Central memory CD8-positive, alpha-beta T cell (primary cell): ENCODE data around the gene CACHD1.

Source experiments
- ATAC-seq: fragments of 150-1000 bp; cut with Tn5 transposase; replicated peaks from 2 replicates; pipeline ENCODE4 v1.10.0; 2022; ENCODE audit warnings: mild to moderate bottlenecking, moderate FRiP score, moderate number of reproducible peaks; ENCODE audit not compliant: poor library complexity, severe bottlenecking; ENCODE audit errors: extremely low read depth
- DNase-seq, 2 donors: peaks; one replicate each; pipeline ENCODE4 v3.0.0; 2021; ENCODE audit warnings: low spot score in 2 of 2
- H3K27ac Mint-ChIP-seq: one replicate; pipeline ENCODE4 v1.8.0; 2022; ENCODE audit warnings: low read depth, mild to moderate bottlenecking, moderate library complexity, mixed read lengths
- H3K27me3 Mint-ChIP-seq: one replicate; pipeline ENCODE4 v1.8.0; 2022; ENCODE audit warnings: mixed read lengths
- H3K36me3 Mint-ChIP-seq: one replicate; pipeline ENCODE4 v1.8.0; 2022; ENCODE audit warnings: mild to moderate bottlenecking, moderate library complexity, mixed read lengths; ENCODE audit not compliant: insufficient read depth
- H3K4me1 Mint-ChIP-seq: one replicate; pipeline ENCODE4 v1.8.0; 2022; ENCODE audit warnings: mixed read lengths
- H3K4me3 Mint-ChIP-seq: one replicate; pipeline ENCODE4 v1.8.0; 2022; ENCODE audit warnings: mild to moderate bottlenecking, moderate library complexity, mixed read lengths
- H3K9me3 Mint-ChIP-seq: one replicate; pipeline ENCODE4 v1.8.0; 2022; ENCODE audit warnings: mixed read lengths

Gene CACHD1

DNA sequence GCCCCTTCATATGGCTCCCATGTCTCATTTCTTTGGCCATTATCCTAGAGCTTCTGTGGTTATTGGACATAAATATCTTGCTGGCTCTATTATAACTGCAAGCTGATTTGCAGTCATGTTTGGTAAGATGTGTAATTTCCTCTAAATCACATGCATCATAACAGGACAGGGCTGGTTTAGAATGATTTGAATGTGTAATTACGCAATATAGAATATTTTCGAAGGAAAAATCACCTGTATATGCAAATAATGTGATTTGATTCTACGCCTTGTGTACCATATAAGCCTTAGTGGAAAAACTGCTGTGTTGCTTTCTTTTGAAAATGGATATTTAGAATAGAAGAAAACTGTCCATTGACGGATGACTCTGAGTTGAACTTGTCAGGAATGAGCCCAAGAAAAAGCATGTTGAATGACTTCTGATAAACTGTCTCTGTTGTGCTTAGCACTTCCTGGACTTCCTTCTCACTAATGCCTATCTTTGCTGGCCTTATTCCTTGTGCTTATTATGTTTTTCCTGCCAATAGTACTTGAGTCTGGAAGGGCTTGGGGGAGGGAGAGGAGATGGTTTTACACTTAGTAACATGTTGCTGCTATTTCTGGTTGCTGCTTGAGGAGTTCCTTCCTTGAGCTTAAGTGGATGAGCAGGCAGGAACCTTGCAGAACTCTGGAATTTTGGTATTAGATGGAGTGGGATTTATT lies 6.5 kb downstream of the CACHD1 start:
- no peaks in the 10 kb centered on the region for H3K36me3 Mint-ChIP-seq
- ATAC-seq (no peak), DNase-seq (no peak)
- H3K4me3 Mint-ChIP-seq, result no peak overlapping the region
- peaks cover 4% of the 10 kb centered on the region for H3K4me1 Mint-ChIP-seq
- H3K27ac Mint-ChIP-seq, result no peak overlapping the region
- peaks cover 54% of the 10 kb centered on the region for H3K27me3 Mint-ChIP-seq
- H3K9me3 Mint-ChIP-seq, result no peaks in the 10 kb centered on the region

DNA sequence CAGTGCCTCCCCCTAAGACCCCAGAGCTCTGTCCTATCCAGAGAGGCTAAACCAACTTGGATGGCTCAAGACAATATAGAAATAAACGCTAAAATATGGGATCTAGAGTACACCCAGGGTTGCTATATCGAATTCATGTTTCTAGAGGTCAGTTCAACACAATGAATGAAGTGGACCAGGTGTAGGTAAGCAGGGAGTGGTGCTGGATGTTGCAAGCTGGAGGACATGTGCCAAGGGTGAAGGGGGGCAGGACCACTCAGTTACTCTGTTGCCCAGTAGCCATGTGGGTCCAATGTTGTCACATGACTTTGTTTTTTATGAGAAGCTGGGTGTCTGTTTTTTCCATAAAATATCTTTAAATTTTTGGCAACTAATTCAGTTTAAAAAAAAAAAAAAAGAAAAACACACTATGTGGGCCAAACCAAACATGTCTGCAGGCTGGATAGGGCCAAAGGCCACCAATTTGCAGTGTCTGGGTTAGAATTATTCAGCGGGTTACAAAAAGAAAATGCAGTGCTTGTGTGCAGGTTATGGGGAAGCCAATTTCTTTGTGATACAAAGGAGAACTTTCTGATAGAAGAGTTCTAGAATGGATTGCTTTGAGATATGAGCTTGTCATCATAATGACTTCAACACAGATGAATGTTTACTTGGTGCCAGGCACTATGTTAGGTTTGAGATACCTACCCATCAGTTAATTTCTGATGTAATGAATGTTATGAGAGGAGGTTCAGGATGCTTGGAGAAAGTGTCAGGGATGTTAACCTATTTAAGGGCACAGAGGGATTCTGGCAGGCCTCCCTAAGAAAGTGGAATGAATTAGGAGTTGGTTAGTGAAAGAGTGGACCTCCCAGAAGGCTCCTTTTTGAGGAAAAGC lies 8.9 kb downstream of the CACHD1 start:
- Mint-ChIP-seq H3K4me3 (no peak overlapping the region), H3K27ac (no peak overlapping the region), H3K36me3 (no peaks in the 10 kb centered on the region), H3K9me3 (no peaks in the 10 kb centered on the region), H3K4me1 (no peaks in the 10 kb centered on the region), H3K27me3 (peaks cover 38% of the 10 kb centered on the region)
- ATAC-seq, result no peak
- DNase-seq, result no peak

DNA sequence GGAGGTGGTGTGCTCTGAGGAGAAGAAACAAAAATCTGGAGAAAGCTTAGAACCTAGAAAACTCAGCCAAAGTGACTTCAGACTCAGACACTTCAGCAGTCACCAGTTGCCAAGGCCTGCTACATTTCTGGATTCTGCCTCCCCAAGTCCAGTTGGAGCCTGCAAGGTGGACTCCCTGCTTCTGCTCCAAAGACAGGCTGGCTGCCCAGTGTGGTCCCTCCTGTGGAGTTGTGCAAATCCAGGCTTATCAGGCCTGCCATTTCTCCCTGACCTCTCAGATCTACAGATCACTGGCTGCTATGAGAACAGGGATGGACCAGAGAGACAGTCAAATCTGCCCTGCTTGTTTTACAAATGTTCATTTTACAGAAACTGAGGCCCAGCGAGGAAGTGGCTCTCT lies 9.9 kb downstream of the CACHD1 start:
- ATAC-seq, result no peak
- Mint-ChIP-seq H3K9me3 (no peaks in the 10 kb centered on the region), H3K36me3 (no peaks in the 10 kb centered on the region), H3K27me3 (peaks cover 42% of the 10 kb centered on the region), H3K27ac (no peak overlapping the region), H3K4me1 (no peaks in the 10 kb centered on the region), H3K4me3 (no peak overlapping the region)
- no peak for DNase-seq

DNA sequence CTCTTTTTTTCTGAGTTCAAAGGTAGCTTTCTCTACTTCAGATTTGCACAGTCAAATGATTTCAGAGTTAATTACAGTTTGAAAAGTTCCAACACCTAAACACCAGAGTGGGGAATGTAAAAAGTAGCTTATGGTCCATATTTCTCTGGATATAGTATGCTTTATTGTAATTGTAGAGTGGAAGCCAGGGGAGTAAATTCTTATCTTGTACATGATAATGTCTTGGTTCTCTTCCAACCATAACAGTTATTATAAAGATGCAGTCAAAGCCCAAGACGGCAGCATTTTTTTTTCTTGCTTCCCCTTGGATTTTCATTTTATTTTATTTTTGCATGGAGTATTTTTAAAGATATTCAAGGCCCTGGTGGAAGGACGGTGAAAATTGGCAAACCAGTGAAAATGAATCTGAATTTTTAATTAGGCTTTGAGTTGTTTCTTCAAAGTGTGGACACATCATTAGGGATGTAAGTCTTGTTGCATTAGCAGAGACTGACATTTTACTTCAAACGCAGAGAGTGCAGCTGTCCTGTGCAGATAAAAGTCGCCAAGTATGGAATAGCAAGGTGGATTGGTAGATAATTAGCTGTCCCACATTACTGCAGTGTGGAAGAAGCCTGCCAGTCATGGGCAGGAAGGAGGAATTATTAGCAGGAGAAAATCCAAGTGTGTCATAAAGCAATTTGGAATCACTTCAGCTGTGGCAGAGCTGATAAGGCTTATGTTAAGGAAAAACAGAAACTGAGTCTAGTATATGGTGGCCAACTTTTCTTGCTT lies 11.3 kb downstream of the CACHD1 start:
- Mint-ChIP-seq H3K4me1 (no peaks in the 10 kb centered on the region), H3K27ac (no peak overlapping the region), H3K9me3 (no peaks in the 10 kb centered on the region), H3K4me3 (no peak overlapping the region), H3K27me3 (peaks cover 49% of the 10 kb centered on the region), H3K36me3 (no peaks in the 10 kb centered on the region)
- ATAC-seq (no peak), DNase-seq (no peak)

DNA sequence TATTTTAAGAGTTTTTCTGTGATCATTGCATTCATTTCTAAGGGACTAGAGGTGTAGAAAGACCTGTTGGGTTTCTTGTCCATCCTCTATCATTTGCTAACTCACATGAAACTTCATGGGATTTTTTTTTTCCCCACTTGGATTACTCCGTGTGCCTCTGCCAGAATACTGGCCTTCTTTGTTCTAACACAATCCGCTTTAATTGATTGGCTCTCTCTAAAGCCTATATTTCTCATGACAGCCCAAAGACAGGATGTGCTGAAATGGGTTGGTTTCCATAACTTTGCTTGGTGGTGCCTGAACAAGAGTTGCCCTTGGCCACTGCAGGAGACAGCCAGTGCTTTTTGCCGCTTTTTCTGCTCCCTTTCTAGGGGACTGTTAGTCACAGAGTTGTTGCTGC lies 12.2 kb downstream of the CACHD1 start:
- Mint-ChIP-seq H3K36me3 (no peaks in the 10 kb centered on the region), H3K27me3 (peaks cover 39% of the 10 kb centered on the region), H3K27ac (no peak overlapping the region), H3K9me3 (no peaks in the 10 kb centered on the region), H3K4me1 (no peaks in the 10 kb centered on the region), H3K4me3 (no peak overlapping the region)
- DNase-seq (no peak), ATAC-seq (no peak)

DNA sequence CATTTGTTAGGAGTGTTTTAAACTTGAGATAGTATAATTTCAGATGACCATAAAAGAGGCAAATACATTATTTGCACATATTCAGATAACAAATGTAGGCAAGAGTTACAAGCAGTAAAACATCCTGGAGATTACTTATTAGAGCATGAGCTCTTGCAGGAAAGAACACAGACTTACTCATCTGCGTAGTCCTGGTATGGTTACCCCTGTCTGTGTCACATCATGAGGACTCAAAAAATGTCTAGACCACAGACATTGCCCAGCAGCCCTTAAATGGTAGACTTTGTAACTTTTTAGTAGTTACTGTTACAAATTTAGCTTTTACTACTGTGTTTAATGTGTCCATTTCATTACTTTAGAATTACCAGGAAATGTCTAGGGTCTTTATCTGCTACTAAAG lies 12.8 kb downstream of the CACHD1 start:
- H3K27me3 Mint-ChIP-seq, result peaks cover 38% of the 10 kb centered on the region
- H3K9me3 Mint-ChIP-seq, result no peaks in the 10 kb centered on the region
- no peak overlapping the region for H3K4me3 Mint-ChIP-seq
- no peaks in the 10 kb centered on the region for H3K36me3 Mint-ChIP-seq
- ATAC-seq (no peak), DNase-seq (no peak)
- H3K4me1 Mint-ChIP-seq, result no peaks in the 10 kb centered on the region
- H3K27ac Mint-ChIP-seq, result no peak overlapping the region

DNA sequence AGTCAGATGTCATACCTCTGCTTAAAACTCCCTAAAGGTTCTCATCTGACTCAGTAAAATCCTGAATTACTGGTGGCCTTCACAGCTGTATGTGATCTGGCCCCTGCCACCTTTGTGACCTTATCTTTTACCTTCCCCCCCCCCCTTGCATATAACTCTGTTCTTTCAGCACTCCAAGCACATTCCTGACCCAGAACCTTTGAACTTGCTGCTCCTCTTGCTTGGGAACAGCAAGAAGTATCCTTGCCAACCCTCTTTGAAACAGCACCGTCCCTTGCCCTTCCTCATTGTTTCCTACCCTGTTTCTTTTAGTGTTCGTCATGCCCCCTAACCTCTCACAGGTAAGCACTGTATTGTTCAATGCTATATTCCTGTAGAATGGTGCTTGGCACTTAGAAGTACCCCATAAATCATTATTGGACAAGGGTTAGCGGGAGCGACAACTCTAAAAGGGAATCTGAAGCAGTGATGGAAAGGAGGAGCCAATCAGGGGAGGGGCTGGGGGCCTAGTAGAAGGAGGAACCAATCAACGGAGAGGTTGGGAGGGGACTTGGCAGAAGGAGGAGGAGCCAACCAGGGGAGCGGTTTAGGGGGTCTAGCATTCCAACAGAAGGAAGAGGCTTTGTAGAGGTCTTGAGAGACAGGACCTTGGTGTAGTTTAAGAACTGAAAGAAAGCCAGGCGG lies 13.9 kb downstream of the CACHD1 start:
- Mint-ChIP-seq H3K9me3 (no peaks in the 10 kb centered on the region), H3K4me3 (no peak overlapping the region), H3K27ac (no peak overlapping the region), H3K36me3 (no peaks in the 10 kb centered on the region), H3K4me1 (no peaks in the 10 kb centered on the region), H3K27me3 (peaks cover 37% of the 10 kb centered on the region)
- DNase-seq (no peak), ATAC-seq (no peak)

DNA sequence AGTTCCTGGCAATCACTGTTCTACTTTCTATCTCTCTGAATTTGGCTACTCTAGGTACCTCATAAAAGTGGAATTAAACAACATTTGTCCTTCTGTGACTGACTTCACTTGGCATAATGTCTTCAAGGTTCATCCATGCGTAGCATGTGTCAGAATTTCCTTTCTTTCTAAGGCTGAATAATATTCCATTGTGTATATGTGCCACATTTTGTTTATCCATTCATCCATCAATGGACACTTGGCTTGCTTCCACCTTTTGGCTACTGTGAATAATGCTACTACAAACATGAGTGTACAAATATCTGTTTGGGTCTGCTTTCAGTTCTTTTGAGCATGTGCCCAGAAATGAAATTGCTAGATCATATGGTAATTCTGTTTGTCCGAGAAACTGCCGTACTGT lies 14.7 kb downstream of the CACHD1 start:
- ATAC-seq (no peak), DNase-seq (no peak)
- peaks cover 37% of the 10 kb centered on the region for H3K27me3 Mint-ChIP-seq
- H3K27ac Mint-ChIP-seq, result no peak overlapping the region
- no peaks in the 10 kb centered on the region for H3K4me1 Mint-ChIP-seq
- H3K4me3 Mint-ChIP-seq, result no peak overlapping the region
- no peaks in the 10 kb centered on the region for H3K36me3 Mint-ChIP-seq
- H3K9me3 Mint-ChIP-seq, result no peaks in the 10 kb centered on the region

DNA sequence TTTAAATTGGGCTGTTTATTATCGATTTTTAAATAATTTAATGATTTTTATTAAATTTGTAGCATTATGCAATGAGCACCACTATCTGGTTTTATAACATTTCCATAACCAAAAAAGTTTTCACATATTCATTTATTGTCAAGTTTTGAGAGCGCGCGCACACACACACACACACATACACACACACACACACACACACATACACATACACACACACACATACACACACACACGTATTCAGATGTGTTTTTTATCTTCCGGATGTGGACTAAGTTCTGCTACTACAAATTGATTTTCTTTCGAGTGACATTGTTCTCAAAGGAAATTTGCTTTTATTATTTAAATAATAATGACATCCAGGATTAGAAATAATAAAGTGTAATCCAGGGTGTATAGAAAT lies 16.3 kb downstream of the CACHD1 start:
- H3K27ac Mint-ChIP-seq, result no peak overlapping the region
- peaks cover 37% of the 10 kb centered on the region for H3K27me3 Mint-ChIP-seq
- H3K4me1 Mint-ChIP-seq, result no peaks in the 10 kb centered on the region
- no peaks in the 10 kb centered on the region for H3K9me3 Mint-ChIP-seq
- no peaks in the 10 kb centered on the region for H3K36me3 Mint-ChIP-seq
- ATAC-seq, result no peak
- DNase-seq, result no peak
- no peak overlapping the region for H3K4me3 Mint-ChIP-seq

DNA sequence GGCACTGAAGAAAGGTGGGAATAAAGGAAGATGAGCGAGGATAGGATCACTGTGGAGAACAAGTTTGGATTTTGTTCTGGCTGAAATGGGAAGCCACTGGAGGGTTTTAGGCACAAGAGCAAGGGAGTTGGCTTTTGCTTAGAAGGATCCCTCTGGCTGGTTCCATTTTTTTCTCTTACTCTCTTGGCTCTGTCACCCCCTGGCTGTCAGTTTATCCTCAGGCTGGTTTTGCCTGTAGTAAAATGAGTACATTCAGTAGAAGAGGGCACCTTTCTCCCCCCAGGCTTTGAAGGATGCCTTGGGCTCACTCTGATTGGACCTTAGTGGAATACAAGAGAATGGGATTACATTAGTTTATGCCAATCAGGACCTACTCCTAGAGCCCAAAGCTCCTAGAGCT lies 17.1 kb downstream of the CACHD1 start:
- no peaks in the 10 kb centered on the region for H3K9me3 Mint-ChIP-seq
- no peak for ATAC-seq

DNA sequence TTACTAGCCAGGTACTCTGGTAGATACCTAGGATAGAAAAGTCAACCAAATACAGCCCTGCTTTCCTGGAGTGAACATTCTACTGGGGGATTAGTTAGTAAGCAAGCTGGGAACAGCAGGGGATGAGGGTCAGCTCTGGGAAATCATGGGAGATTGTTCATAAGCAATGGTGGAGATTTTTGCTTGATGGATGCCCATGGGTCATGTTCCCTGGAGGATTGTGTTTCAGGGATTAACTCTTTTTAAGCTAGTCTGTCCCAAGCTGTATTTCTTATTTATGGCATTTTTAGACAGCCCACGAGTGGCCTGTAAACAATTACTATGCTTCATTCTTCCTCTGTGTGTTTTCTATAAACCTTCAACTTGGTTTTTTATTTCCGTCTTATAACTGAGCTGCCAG lies 18.9 kb downstream of the CACHD1 start:
- no peak for ATAC-seq

More for the DNA sequence above, 17.1 kb downstream of the CACHD1 start:
- no peak for DNase-seq
- H3K4me3 Mint-ChIP-seq, result no peak overlapping the region
- H3K27ac Mint-ChIP-seq, result no peak overlapping the region
- no peaks in the 10 kb centered on the region for H3K36me3 Mint-ChIP-seq
- H3K27me3 Mint-ChIP-seq, result peaks cover 37% of the 10 kb centered on the region
- no peaks in the 10 kb centered on the region for H3K4me1 Mint-ChIP-seq

DNA sequence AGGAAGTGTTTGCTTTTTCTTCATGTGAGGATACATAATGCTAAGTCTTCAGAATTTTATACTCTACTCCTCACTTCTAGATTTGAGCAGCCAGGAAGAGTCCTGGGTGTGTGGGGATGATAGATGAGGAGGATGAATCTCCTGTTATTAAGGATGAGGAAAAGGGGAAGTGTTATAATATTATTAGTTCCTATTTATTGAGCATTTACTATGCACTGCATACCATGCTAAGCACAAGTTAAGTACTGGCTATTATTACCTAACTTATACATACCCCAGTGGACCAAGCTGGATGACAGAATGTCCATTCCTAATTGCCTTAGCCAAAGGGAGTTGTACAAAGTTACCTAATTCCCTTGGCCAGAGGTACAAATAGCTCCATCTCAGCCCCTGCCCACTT lies 19.8 kb downstream of the CACHD1 start:
- no peak overlapping the region for H3K27ac Mint-ChIP-seq
- H3K4me1 Mint-ChIP-seq, result no peaks in the 10 kb centered on the region
- no peaks in the 10 kb centered on the region for H3K36me3 Mint-ChIP-seq
- H3K27me3 Mint-ChIP-seq, result peaks cover 50% of the 10 kb centered on the region
- no peak for ATAC-seq
- no peak for DNase-seq
- no peaks in the 10 kb centered on the region for H3K9me3 Mint-ChIP-seq
- no peak overlapping the region for H3K4me3 Mint-ChIP-seq

More for the DNA sequence above, 18.9 kb downstream of the CACHD1 start:
- Mint-ChIP-seq H3K27ac (no peak overlapping the region), H3K4me1 (no peaks in the 10 kb centered on the region), H3K36me3 (no peaks in the 10 kb centered on the region), H3K27me3 (peaks cover 50% of the 10 kb centered on the region), H3K9me3 (no peaks in the 10 kb centered on the region), H3K4me3 (no peak overlapping the region)
- no peak for DNase-seq
